Keratinocyte (primary cell): Measurements from ENCODE around the gene PECR. TPM values are rescaled to one million over a fixed set of nuclear protein-coding genes. Genes with fewer than 3 reads are reported as not detected.
A peak's percentile ranks its signal among the peaks of the same experiment; 100 is the strongest.

Source experiments
- DNase-seq: peaks from one replicate; pipeline ENCODE4 v3.0.0-alpha.2; 2011; ENCODE audit warnings: low read depth, missing footprints, low spot score
- FAIRE-seq: peaks from 2 replicates; lab custom pipeline; 2011; peaks lifted over from hg19 to GRCh38; lab: Jason Lieb, UNC
- H2AFZ ChIP-seq: 2 replicates; pipeline ENCODE4 v1.6.0; 2012; ENCODE audit warnings: low read length, control low read depth, inconsistent platforms; ENCODE audit not compliant: control insufficient read depth
- H3K27ac ChIP-seq: 2 replicates; pipeline ENCODE4 v1.5.1; 2011; ENCODE audit warnings: low read length; ENCODE audit not compliant: control insufficient read depth, insufficient read depth
- H3K27me3 ChIP-seq: 3 replicates; pipeline ENCODE4 v1.6.0; 2011; ENCODE audit warnings: low read length; ENCODE audit not compliant: control insufficient read depth, insufficient read depth; ENCODE audit errors: extremely low read depth
- H3K36me3 ChIP-seq, 2 experiments: 2 replicates in 1 of 2; 3 replicates in 1 of 2; pipeline ENCODE4 v1.5.1; 2011; ENCODE audit warnings: low read length in 2 of 2, mild to moderate bottlenecking in 1 of 2; ENCODE audit not compliant: control insufficient read depth in 2 of 2, insufficient read depth in 2 of 2; ENCODE audit errors: extremely low read depth in 1 of 2
- H3K4me1 ChIP-seq: 3 replicates; pipeline ENCODE4 v1.5.1; 2011; ENCODE audit warnings: low read length; ENCODE audit not compliant: control insufficient read depth, insufficient read depth; ENCODE audit errors: extremely low read depth
- H3K4me2 ChIP-seq: 3 replicates; pipeline ENCODE4 v1.6.0; 2011; ENCODE audit warnings: low read depth, low read length; ENCODE audit not compliant: control insufficient read depth, insufficient read depth; ENCODE audit errors: extremely low read depth
- H3K4me3 ChIP-seq, 3 experiments: fragments of 200-600 bp in 1 of 3; sonication (generic) in 1 of 3; 2 replicates in 2 of 3; 3 replicates in 1 of 3; pipeline ENCODE4 v1.5.1; 2011 to 2016; ENCODE audit warnings: low read length in 3 of 3, mild to moderate bottlenecking in 3 of 3, control low read depth in 2 of 3, inconsistent platforms in 1 of 3, low read depth in 1 of 3, mixed read lengths in 1 of 3, mixed run types in 1 of 3, moderate library complexity in 1 of 3; ENCODE audit not compliant: control insufficient read depth in 2 of 3, insufficient read depth in 2 of 3; ENCODE audit errors: extremely low read depth in 1 of 3
- H3K79me2 ChIP-seq: 2 replicates; pipeline ENCODE4 v1.6.0; 2012; ENCODE audit warnings: low read length; ENCODE audit not compliant: control insufficient read depth, insufficient read depth
- H3K9ac ChIP-seq: 3 replicates; pipeline ENCODE4 v1.6.0; 2011; ENCODE audit warnings: low read length; ENCODE audit not compliant: control insufficient read depth, insufficient read depth; ENCODE audit errors: extremely low read depth
- H3K9me1 ChIP-seq: 3 replicates; pipeline ENCODE4 v1.6.0; 2011; ENCODE audit warnings: low read length; ENCODE audit not compliant: control insufficient read depth, insufficient read depth; ENCODE audit errors: extremely low read depth
- H3K9me3 ChIP-seq: 2 replicates; pipeline ENCODE4 v1.5.1; 2012; ENCODE audit warnings: low read depth, low read length; ENCODE audit not compliant: control insufficient read depth
- H4K20me1 ChIP-seq: 3 replicates; pipeline ENCODE4 v1.6.0; 2011; ENCODE audit warnings: low read length; ENCODE audit not compliant: control insufficient read depth, insufficient read depth; ENCODE audit errors: extremely low read depth
- CTCF ChIP-seq, 3 experiments: IDR thresholded peaks in 1 of 3; conservative IDR thresholded peaks in 1 of 3; optimal IDR thresholded peaks in 1 of 3; 2 replicates in 2 of 3; 3 replicates in 1 of 3; pipeline versions ENCODE3 to v1.5.1; 2011; ENCODE audit warnings: low read length in 3 of 3, mild to moderate bottlenecking in 3 of 3, moderate library complexity in 2 of 3, control low read depth in 1 of 3, inconsistent platforms in 1 of 3; ENCODE audit not compliant: insufficient read depth in 2 of 3; ENCODE audit errors: extremely low read depth in 1 of 3
- EZH2 ChIP-seq: IDR thresholded peaks from one replicate; pipeline ENCODE4 v1.6.1; 2012; ENCODE audit warnings: inconsistent platforms, mild to moderate bottlenecking, low read length, moderate library complexity
- dilution Hi-C: fragments of 300-500 bp; cut with MboI; formaldehyde crosslinking; loops from one replicate; pipeline ENCODE4 v1.7.0; 2020; ENCODE audit warnings: low sequenced_read_pairs; ENCODE audit not compliant: extremely low pct_ligation_motif_present
- polyA plus RNA-seq, 5 experiments: library from polyadenylated mRNA; depleted of rRNA in 3 of 5; stranded (reverse) in 3 of 5; stranded (forward) in 1 of 5; unstranded in 1 of 5; fragments of >200 nt; gene quantifications; 1 replicate in 1 of 5; 2 replicates in 3 of 5; 3 replicates in 1 of 5; pipeline versions ENCODE4 v1.2.1 to v1.2.3, GENCODE V29; 2011 to 2012; ENCODE audit warnings: missing spikeins in 2 of 5, low read depth in 1 of 5, low replicate concordance in 1 of 5

The PECR gene
- polyA plus RNA-seq, 1 donor (not counting 4 experiments of a cell fraction or from before 2014, with no cell fraction given), result 12.0 TPM

- Histone ChIP-seq H4K20me1 (no peaks in the 10 kb centered on the region), H3K9me3 (no peaks in the 10 kb centered on the region), H3K27ac (no peak overlapping the region), H3K9me1 (no peaks in the 10 kb centered on the region), H3K4me2 (no peak overlapping the region), H3K9ac (no peak overlapping the region), H3K79me2 (peaks cover 25% of the 10 kb centered on the region), H2AFZ (no peak overlapping the region), H3K4me3 (no peak overlapping the region), H3K36me3 (no peaks in the 10 kb centered on the region), H3K4me1 (peaks cover 18% of the 10 kb centered on the region), H3K27me3 (no peaks in the 10 kb centered on the region)
- TF ChIP-seq EZH2, result no peak
- no peak for TF ChIP-seq CTCF (optimal IDR thresholded peaks at IDR 0.05 in 1 of 3, IDR thresholded peaks at IDR 0.05 in 1 of 3, conservative IDR thresholded peaks at IDR 0.05 in 1 of 3; ENCODE audit: extremely low read depth in 1 of 3, insufficient read depth in 2 of 3, low read length in 3 of 3)
- DNase-seq, result no peak
- no peak for FAIRE-seq
- dilution Hi-C loops, result no loop called here
Observed at GRCh38 chr2:216014986-216015385, 66.6 kb downstream of the PECR start.

- TF ChIP-seq CTCF (optimal IDR thresholded peaks at IDR 0.05 in 1 of 3, IDR thresholded peaks at IDR 0.05 in 1 of 3, conservative IDR thresholded peaks at IDR 0.05 in 1 of 3; ENCODE audit: extremely low read depth in 1 of 3, insufficient read depth in 2 of 3, low read length in 3 of 3) (no peak), EZH2 (no peak)
- dilution Hi-C loops, result no loop called here
- Histone ChIP-seq H3K4me3 (peak overlapping the region in 1 of 3 experiments; percentile 99), H3K27ac (peak overlapping the region; percentile 97), H3K9me3 (no peaks in the 10 kb centered on the region), H3K79me2 (peaks cover 33% of the 10 kb centered on the region), H3K4me1 (peaks cover 18% of the 10 kb centered on the region), H3K36me3 (no peaks in the 10 kb centered on the region), H3K27me3 (no peaks in the 10 kb centered on the region), H3K9me1 (no peaks in the 10 kb centered on the region), H4K20me1 (no peaks in the 10 kb centered on the region), H3K9ac (peak overlapping the region; percentile 92), H2AFZ (no peak overlapping the region), H3K4me2 (peak overlapping the region; percentile 58)
- DNase-seq, result no peak
- FAIRE-seq, result no peak
Observed at GRCh38 chr2:216014006-216014405, 67.6 kb downstream of the PECR start.
